ENCODE data around the gene ABCB9.

- no peak for TF ChIP-seq CTCF (conservative IDR thresholded peaks at IDR 0.05; ENCODE audit: low read depth, low read length)
- no peak for TF ChIP-seq EZH2 (IDR thresholded peaks at IDR 0.05; ENCODE audit: low read length, unreplicated experiment)
- no peak for TF ChIP-seq EZH2phosphoT487 (IDR thresholded peaks at IDR 0.05; ENCODE audit: borderline replicate concordance, low read length)
Measured at GRCh38 chr12:122994781-122995502, 28.7 kb upstream of the ABCB9 start.
